A673 (cell line): ENCODE measurements around the gene ERI2. TPM values are rescaled to one million over a fixed set of nuclear protein-coding genes. Genes with fewer than 3 reads are reported as not detected.

ENCODE experiments used
- BruUV-seq: library from RNA; stranded (reverse); fragments of 400-500 nt; replicated peaks from 2 replicates; lab custom pipeline; 2021; lab: Mats Ljungman, UMichigan
- CTCF ChIA-PET: fragments of 300-600 bp; sonication (Branson Sonifier 250); formaldehyde crosslinking; loops from one replicate; lab custom pipeline; 2022; ENCODE audit warnings: antibody characterized with exemption; lab: Charles Lee
- POLR2A ChIA-PET: fragments of 300-600 bp; sonication (Branson Sonifier 250); formaldehyde crosslinking; loops from one replicate; lab custom pipeline; 2022; ENCODE audit warnings: antibody characterized with exemption; ENCODE audit not compliant: low non-redundant PET; lab: Charles Lee
- DNase-seq: peaks from one replicate; pipeline ENCODE4 v3.0.0-alpha.2; 2015; ENCODE audit warnings: low spot score
- H3K27ac ChIP-seq: fragments of 200-600 bp; sonication (generic); 2 replicates; pipeline ENCODE4 v1.5.1; 2016; ENCODE audit warnings: mixed run types, low read depth, mild to moderate bottlenecking, mixed read lengths, antibody characterized with exemption, low read length; ENCODE audit not compliant: poor library complexity, severe bottlenecking
- H3K27me3 ChIP-seq: fragments of 200-600 bp; sonication (generic); replicated peaks from 2 replicates; pipeline ENCODE4 v1.6.1; 2017; ENCODE audit warnings: mixed run types, low read depth, mild to moderate bottlenecking, mixed read lengths, antibody characterized with exemption, low read length; ENCODE audit not compliant: insufficient read depth, poor library complexity
- H3K36me3 ChIP-seq: fragments of 200-600 bp; sonication (generic); 2 replicates; pipeline ENCODE4 v1.6.1; 2016; ENCODE audit warnings: mixed run types, mild to moderate bottlenecking, mixed read lengths, antibody characterized with exemption, low read length; ENCODE audit not compliant: insufficient read depth, poor library complexity, severe bottlenecking
- H3K4me1 ChIP-seq: fragments of 200-600 bp; sonication (generic); 2 replicates; pipeline ENCODE4 v1.6.1; 2017; ENCODE audit warnings: mixed run types, mild to moderate bottlenecking, mixed read lengths, antibody characterized with exemption, low read length; ENCODE audit not compliant: insufficient read depth, poor library complexity, severe bottlenecking
- H3K4me3 ChIP-seq: fragments of 200-600 bp; sonication (generic); 2 replicates; pipeline ENCODE4 v1.5.1; 2016; ENCODE audit warnings: low read depth, mixed run types, mild to moderate bottlenecking, mixed read lengths, low read length; ENCODE audit not compliant: poor library complexity, severe bottlenecking
- H3K9me3 ChIP-seq: fragments of 200-600 bp; sonication (generic); 2 replicates; pipeline ENCODE4 v1.6.1; 2016; ENCODE audit warnings: mixed run types, low read depth, mild to moderate bottlenecking, mixed read lengths, antibody characterized with exemption, low read length; ENCODE audit not compliant: poor library complexity, severe bottlenecking
- EZH2 ChIP-seq: fragments of 200-600 bp; sonication (generic); IDR thresholded peaks from 2 replicates; pipeline ENCODE4 v1.6.1; 2017; ENCODE audit warnings: borderline replicate concordance, low read depth, mild to moderate bottlenecking, mixed read lengths, antibody characterized with exemption, low read length; ENCODE audit not compliant: poor library complexity, severe bottlenecking
- intact Hi-C: fragments of 100-400 bp; cut with micrococcal nuclease; formaldehyde crosslinking; loops from one replicate; pipeline ENCODE4 v1.10.0; 2022; ENCODE audit not compliant: unreplicated experiment
- total RNA-seq: library from RNA; stranded (reverse); gene quantifications from 2 replicates; pipeline ENCODE4 v1.2.3, GENCODE V29; 2021
- TF ChIP-seq, protein P1 (sequence below): fragments of 300-800, 200-600 bp; sonication (generic); conservative IDR thresholded peaks from 2 replicates; pipeline ENCODE4 v1.5.1; 2017; ENCODE audit warnings: low read depth, mild to moderate bottlenecking, antibody characterized with exemption, low read length, moderate library complexity, mixed read lengths

Gene ERI2
- total RNA-seq, 1 experiment from 2014 or later: 24.9 TPM

DNA sequence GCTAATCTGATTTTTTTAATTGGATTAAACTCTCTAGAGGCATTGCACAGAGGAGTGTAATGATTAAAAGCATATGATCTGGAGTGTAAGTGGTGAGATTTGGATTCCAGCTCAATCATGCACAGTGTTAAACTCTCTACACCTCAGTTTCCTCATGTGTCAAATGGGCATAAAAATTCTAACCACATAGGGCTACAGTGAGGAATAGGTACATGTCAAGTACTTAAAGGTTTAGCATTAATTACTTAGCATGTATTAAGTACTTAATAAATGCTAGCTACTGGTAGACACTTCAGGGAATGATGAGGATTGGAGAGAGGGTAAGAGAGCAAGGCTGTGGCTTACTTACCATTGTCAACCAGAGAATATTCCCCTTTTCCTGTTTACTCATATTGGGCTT, 17.1 kb downstream of the ERI2 start:
- intact Hi-C loops: no loop called here
- CTCF ChIA-PET: no interaction called here
- H3K36me3 ChIP-seq: no peaks in the 10 kb centered on the region
- no peak overlapping the region for H3K4me3 ChIP-seq
- POLR2A ChIA-PET: no interaction called here
- H3K9me3 ChIP-seq: no peaks in the 10 kb centered on the region
- H3K27ac ChIP-seq: no peak overlapping the region
- DNase-seq: peak; percentile 55
- peaks cover 62% of the 10 kb centered on the region for H3K27me3 ChIP-seq
- no TSS peak for BruUV-seq
- TF ChIP-seq, protein P1, sequence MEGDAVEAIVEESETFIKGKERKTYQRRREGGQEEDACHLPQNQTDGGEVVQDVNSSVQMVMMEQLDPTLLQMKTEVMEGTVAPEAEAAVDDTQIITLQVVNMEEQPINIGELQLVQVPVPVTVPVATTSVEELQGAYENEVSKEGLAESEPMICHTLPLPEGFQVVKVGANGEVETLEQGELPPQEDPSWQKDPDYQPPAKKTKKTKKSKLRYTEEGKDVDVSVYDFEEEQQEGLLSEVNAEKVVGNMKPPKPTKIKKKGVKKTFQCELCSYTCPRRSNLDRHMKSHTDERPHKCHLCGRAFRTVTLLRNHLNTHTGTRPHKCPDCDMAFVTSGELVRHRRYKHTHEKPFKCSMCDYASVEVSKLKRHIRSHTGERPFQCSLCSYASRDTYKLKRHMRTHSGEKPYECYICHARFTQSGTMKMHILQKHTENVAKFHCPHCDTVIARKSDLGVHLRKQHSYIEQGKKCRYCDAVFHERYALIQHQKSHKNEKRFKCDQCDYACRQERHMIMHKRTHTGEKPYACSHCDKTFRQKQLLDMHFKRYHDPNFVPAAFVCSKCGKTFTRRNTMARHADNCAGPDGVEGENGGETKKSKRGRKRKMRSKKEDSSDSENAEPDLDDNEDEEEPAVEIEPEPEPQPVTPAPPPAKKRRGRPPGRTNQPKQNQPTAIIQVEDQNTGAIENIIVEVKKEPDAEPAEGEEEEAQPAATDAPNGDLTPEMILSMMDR: no peak
- no peak for TF ChIP-seq EZH2
- peaks cover 16% of the 10 kb centered on the region for H3K4me1 ChIP-seq

DNA sequence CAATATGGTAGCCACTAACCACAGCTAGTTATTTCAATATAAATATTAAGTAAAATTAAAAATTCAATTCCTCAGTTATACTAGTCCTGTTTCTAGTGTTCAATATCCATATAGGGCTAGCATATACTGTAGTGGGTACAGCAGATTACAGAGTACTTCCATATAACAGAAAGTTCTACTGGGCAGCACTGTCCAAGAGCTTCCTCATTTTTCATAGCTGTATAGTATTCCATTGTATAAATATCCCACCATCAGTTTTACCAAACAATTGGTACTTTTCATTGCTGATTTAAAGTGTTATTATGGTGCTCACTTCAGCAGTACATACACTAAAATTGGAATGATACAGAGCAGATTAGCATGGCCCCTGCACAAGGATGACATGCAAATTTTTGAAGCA, 22.1 kb downstream of the ERI2 start:
- ChIA-PET CTCF (no interaction called here), POLR2A (no interaction called here)
- Histone ChIP-seq H3K4me1 (peaks cover 7% of the 10 kb centered on the region), H3K9me3 (no peaks in the 10 kb centered on the region), H3K4me3 (no peak overlapping the region), H3K36me3 (no peaks in the 10 kb centered on the region), H3K27ac (no peak overlapping the region), H3K27me3 (peaks cover 72% of the 10 kb centered on the region)
- intact Hi-C loops: no loop called here
- BruUV-seq: no TSS peak
- no peak for DNase-seq
- no peak for TF ChIP-seq EZH2
- TF ChIP-seq, protein P1: no peak

DNA sequence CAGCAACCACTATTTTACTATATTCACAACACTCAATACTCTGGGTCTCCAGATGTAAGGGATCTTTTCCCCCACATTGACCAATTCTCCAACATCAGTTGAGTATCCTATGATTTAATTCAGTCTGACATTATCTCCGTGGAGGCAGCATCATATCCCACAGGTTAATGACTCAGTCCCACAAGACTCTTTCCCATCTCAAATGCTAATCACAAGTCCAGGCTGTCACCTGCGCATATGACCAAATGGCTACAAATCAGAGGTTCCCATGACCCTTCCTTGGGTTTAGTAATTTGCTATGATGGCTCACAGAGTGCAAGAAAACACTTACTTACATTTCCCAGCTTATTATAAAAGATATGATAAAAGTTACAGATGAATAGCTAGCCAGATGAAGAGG, 23.8 kb downstream of the ERI2 start:
- intact Hi-C loops: no loop called here
- Histone ChIP-seq H3K9me3 (no peaks in the 10 kb centered on the region), H3K27ac (no peak overlapping the region), H3K36me3 (no peaks in the 10 kb centered on the region), H3K4me3 (no peak overlapping the region), H3K27me3 (peaks cover 60% of the 10 kb centered on the region), H3K4me1 (no peaks in the 10 kb centered on the region)
- ChIA-PET POLR2A (no interaction called here), CTCF (no interaction called here)
- no peak for DNase-seq
- no TSS peak for BruUV-seq
- TF ChIP-seq, protein P1: no peak
- no peak for TF ChIP-seq EZH2
